NCI-H748 (cell line): ENCODE data around the gene GORAB.

Experiments
- DNase-seq: peaks from one replicate; lab custom pipeline; 2025; ENCODE audit not compliant: unreplicated experiment; lab: John Stamatoyannopoulos, UW

GORAB gene

GRCh38 chr1:170590921-170591705 lies 59.1 kb downstream of the GORAB start:
- DNase-seq, result peak; percentile 24

DNA sequence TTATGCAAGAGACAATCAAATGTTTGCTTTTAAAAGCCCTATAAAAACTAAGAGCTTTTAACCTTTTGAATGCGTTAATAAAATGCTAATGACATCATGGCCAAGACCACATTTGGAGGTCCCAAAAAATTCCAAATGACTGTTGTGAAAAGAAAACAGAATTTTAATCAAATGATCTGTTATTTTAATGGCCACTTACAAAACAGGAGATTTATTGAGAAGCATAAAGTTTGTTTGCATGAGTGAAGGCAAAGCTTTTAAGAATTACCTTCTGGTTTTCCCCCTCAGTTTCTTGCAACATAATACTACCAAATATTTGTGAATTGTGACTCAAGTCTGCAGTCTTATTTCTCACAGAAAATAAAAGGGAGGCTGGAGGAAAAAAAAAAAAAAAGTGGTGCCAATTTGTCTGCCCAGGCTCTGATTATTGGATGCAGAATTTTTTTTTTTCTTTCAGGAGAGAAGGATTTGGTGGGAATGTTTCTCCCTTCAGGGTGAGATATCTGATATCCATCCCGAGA lies 60.7 kb downstream of the GORAB start:
- no peak for DNase-seq

DNA sequence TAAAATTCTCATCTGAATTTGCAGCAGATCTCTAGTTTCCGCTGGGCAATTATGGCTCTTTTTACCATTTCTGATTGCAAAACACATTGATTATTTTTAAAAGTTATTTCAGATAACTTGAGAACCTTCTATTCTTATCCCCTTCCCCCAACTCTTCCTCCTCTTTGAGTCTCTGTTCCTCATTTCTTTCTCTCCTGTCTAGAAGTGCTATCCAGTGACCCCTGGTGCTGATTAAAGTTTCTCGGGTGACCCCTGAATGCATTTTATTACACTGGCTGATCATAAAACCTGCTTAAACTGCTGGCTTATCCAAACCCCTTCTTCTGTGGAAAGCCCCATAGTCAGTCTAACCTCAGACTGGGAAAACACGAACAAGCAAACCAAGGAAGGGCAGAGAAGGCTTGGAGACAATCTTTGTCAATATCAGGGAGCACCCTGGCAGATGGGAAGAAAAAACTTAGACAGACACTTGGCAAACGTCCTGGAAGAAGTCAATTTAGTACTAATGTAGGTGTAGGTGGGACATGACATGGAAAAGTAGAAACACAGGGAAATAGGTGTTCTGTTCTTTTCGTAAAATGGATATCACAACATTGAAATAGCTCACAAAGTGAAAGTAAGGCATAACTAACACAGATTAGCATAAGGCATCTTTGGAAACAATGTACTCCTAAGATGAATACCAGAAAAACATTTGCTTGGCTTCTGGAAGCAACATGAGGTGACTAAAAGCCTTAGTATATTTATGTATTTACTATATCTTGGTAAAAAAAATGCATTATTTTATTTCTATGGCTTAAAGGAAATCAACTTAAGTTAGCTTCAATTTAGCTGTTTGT lies 61.4 kb downstream of the GORAB start:
- no peak for DNase-seq

DNA sequence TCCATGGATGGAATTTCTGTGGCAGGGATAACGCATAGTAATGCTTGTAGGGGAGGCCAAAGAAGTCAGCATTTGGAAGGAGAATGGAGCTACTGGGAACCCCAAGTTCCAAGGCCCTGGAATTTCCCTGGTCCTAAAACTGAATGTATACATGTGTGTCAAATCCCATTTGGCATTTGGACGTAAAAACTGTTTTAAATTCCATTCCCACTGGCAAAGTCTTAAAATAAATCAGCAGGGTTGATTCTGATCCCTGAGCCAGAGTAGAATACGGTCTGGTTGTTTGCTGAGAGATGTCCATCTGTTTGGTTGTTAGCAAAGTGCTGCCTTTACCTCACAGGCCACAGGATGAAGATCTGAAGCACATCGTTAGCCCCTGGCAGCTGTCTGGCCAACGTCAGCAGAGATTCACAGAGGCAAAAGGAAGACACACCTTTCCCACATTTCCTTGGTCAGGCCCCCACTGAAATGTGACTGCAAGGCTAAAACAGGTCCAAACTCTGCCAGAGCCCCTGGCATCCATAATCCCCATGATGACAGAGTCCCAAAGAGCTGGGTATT lies 62.2 kb downstream of the GORAB start:
- no peak for DNase-seq

- no peak for DNase-seq
Observed at GRCh38 chr1:170596701-170597100, 64.7 kb downstream of the GORAB start.

- DNase-seq, result no peak
Observed at GRCh38 chr1:170598618-170599017, 66.7 kb downstream of the GORAB start.

- no peak for DNase-seq
Observed at GRCh38 chr1:170599033-170599432, 67.1 kb downstream of the GORAB start.

- no peak for DNase-seq
Observed at GRCh38 chr1:170601866-170602265, 69.9 kb downstream of the GORAB start.
